Measurements from ENCODE around the gene SORCS2. TPM values are rescaled to one million over a fixed set of nuclear protein-coding genes. Genes with fewer than 3 reads are reported as not detected.

Gene SORCS2
- total RNA-seq, 1 donor from 2014 or later, result 29.5 TPM

- no peak overlapping the region for H3K4me3 Mint-ChIP-seq (ENCODE audit: unreplicated experiment)
- peaks cover 14% of the 10 kb centered on the region for H3K27me3 Mint-ChIP-seq (ENCODE audit: unreplicated experiment)
- no peak for TF ChIP-seq CTCF (IDR thresholded peaks at IDR 0.05; ENCODE audit: partially characterized antibody, unreplicated experiment)
- H3K4me1 Mint-ChIP-seq (ENCODE audit: low read depth, unreplicated experiment), result peaks cover 14% of the 10 kb centered on the region
- peaks cover 4% of the 10 kb centered on the region for H3K9me3 Mint-ChIP-seq (ENCODE audit: unreplicated experiment)
- no peak for DNase-seq
- no peaks in the 10 kb centered on the region for H3K36me3 Mint-ChIP-seq (ENCODE audit: unreplicated experiment)
- no peak overlapping the region for H3K27ac Mint-ChIP-seq (ENCODE audit: unreplicated experiment)
Measured at GRCh38 chr4:7425591-7426468, 233.5 kb downstream of the SORCS2 start.

GRCh38 chr4:7426525-7427171 lies 234.3 kb downstream of the SORCS2 start:
- DNase-seq, result no peak
- Mint-ChIP-seq H3K36me3 (ENCODE audit: unreplicated experiment) (no peaks in the 10 kb centered on the region), H3K4me3 (ENCODE audit: unreplicated experiment) (no peak overlapping the region), H3K9me3 (ENCODE audit: unreplicated experiment) (peaks cover 4% of the 10 kb centered on the region), H3K27ac (ENCODE audit: unreplicated experiment) (no peak overlapping the region), H3K4me1 (ENCODE audit: low read depth, unreplicated experiment) (peaks cover 14% of the 10 kb centered on the region), H3K27me3 (ENCODE audit: unreplicated experiment) (peaks cover 12% of the 10 kb centered on the region)
- TF ChIP-seq CTCF (IDR thresholded peaks at IDR 0.05; ENCODE audit: partially characterized antibody, unreplicated experiment), result no peak

- no peak for TF ChIP-seq CTCF (IDR thresholded peaks at IDR 0.05; ENCODE audit: partially characterized antibody, unreplicated experiment)
- Mint-ChIP-seq H3K27ac (ENCODE audit: unreplicated experiment) (peak overlapping the region; percentile 43), H3K36me3 (ENCODE audit: unreplicated experiment) (no peaks in the 10 kb centered on the region), H3K4me3 (ENCODE audit: unreplicated experiment) (no peak overlapping the region), H3K27me3 (ENCODE audit: unreplicated experiment) (peaks cover 12% of the 10 kb centered on the region), H3K4me1 (ENCODE audit: low read depth, unreplicated experiment) (peaks cover 14% of the 10 kb centered on the region), H3K9me3 (ENCODE audit: unreplicated experiment) (peaks cover 3% of the 10 kb centered on the region)
- no peak for DNase-seq
Measured at GRCh38 chr4:7427361-7427760, 235.0 kb downstream of the SORCS2 start.

- TF ChIP-seq CTCF (IDR thresholded peaks at IDR 0.05; ENCODE audit: partially characterized antibody, unreplicated experiment), result no peak
- H3K9me3 Mint-ChIP-seq (ENCODE audit: unreplicated experiment), result no peaks in the 10 kb centered on the region
- H3K4me3 Mint-ChIP-seq (ENCODE audit: unreplicated experiment), result no peak overlapping the region
- peaks cover 10% of the 10 kb centered on the region for H3K27me3 Mint-ChIP-seq (ENCODE audit: unreplicated experiment)
- H3K4me1 Mint-ChIP-seq (ENCODE audit: low read depth, unreplicated experiment), result peaks cover 14% of the 10 kb centered on the region
- no peak overlapping the region for H3K27ac Mint-ChIP-seq (ENCODE audit: unreplicated experiment)
- H3K36me3 Mint-ChIP-seq (ENCODE audit: unreplicated experiment), result no peaks in the 10 kb centered on the region
- DNase-seq, result no peak
Measured at GRCh38 chr4:7427831-7428260, 235.5 kb downstream of the SORCS2 start.
